Measurements from ENCODE around the gene MMRN1.

Gene MMRN1

DNA sequence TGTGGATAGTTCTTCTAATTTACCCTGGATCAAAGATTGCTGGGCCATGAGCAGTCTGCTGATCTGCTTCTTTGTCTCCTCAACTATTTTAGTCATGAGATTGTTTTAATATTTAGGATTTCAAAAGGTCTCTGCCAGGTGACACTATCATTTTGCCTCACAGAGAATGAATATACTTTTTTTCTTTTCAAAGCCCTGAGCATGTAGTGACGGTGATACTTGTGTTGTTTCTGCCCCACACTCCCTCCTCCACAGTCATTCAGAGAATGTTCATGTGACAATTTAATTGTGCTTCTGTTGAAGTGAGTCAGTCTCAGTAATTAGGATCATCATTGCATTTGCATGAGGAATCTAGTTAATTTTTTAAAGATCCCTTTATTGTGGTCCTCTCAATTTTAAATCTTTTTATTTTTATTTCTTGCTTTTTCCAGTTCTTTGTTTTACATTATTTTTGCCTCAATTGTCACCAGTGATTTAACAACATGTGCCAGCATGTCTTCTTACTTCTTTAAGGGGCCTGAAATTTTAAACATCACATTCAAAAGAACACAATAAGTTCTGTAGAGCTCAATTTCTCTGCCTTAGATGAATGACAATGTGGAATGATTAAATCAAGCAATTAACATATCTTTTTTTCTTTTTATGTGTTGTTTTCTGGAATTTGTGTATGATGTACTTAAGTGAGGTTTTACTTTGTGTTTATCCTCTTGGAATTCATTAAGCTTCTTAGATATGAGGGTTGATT, 12.3 kb downstream of the MMRN1 start:
- DNase-seq = peak in 2 of 56 donors; percentile 1 to 7

DNA sequence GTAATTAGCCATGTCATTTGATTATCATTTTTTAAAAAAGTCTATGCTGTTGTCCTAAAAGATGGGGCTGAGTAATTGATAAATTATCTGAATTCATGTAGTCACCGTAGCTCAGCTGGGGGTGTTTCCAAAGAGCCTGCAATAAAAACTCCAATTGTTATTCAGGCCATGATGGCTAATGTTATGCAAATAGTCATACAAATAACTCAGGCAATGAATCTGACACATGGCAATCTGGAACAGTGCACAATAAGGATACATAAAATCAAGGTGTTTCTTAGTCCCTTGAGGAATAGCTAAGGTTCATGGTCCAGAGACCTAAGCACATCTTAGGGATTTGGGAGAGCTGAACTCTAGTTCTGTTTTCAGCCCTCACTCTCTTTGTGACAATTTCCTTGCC, 15.2 kb downstream of the MMRN1 start:
- no peak for DNase-seq

DNA sequence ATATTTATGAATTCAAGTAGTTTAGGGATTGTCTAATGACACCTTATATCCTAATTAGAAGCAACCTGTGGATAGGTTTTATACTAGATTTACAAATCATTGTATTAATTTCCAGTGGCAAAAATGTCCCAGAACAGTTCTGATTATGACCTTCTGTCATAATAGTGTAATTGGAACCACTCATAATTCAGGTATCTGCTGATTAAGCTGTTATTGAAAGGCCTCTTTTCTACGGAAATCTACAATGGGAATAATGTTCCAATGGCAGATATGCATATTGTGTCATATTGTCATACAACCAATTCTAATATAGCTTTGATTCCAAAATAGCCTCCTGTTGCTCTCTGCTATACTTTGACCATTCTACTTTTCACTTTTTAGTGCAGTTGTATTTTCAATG, 19.0 kb downstream of the MMRN1 start:
- DNase-seq = no peak

DNA sequence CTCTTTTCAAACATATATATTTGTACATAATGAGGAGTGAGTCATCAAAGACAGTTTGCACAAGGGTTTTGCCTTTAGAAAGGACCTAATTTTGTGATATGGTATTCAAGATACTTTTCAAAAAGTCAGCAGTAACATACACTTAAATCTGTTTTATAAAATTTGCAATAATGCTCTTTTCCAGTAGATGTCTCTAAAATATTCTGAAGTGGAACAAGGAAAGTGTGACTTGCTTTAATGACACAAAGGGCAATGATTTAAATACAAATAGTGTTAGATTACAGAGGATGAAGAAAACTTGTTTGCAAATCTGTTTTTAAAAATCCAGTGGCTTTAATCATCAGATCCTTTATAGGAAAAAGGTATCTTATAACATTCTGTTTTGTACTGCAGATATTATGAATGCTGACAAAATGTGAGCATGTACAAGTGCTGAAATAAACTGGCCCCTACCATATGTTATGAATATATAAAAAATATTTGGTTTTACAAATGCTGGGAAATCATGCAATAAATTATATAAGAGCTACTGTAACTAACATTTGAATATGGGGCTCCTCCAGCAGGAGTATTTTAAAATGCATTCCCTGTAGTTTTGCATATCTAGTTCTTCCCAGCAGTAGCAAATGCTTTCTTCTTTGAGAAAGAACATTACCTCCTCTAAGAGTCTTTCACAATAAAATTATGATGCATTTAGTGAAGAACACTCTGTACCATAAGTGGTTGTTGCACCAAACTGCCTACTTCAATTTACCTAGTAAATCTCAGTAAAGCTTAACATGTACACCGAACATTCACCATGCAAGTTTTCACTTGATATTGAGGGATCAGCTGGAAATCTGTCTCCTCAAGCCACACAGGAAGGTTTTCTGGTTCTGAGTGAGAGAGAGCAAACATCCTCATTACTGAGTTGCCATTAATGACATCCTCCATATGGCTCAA, 20.2 kb downstream of the MMRN1 start:
- DNase-seq = no peak

DNA sequence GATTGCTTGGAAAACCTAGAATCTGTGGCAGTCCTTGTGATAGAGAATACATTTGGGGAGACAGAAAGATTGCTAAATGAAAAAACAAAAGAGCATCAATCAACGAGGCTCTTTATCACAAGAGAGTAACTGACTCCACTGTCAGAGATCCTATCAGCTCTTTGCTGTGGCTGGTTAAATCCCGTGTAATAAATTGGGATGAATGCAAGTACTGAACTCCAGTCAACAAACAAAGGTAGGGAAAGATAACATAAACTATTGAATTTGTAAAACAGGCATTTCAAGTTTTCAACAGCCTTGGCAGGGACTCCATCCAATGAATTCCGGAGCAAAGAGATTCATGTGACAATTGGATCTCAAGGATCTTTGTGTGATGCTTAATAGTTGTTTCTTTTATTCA, 21.3 kb downstream of the MMRN1 start:
- DNase-seq = no peak

DNA sequence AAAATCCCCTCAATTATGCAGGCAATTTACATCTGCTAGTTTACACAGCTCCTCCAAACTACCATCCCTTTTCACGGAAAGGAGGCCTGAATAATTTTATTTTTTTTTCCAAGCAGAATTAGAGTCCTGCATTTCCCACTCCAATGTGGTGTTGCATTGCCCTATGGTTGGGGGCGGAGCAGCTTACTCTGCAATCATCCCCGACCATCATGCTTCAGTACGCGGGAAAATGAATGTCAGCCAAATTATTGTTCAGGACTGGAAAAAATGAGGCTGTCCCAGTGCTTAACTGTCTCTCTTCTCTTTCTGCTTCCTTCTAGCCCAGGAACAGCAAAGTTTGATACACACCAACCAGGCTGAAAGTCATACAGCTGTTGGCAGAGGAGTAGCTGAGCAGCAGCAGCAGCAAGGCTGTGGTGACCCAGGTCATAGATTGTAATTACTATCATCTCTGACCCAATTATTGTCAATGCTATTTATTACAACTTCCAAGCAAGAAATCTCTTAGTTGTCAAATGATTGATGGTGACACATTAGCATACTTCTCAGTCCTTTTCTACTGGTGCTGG, 28.3 kb downstream of the MMRN1 start:
- DNase-seq = peak in 1 of 56 donors; percentile 0

DNA sequence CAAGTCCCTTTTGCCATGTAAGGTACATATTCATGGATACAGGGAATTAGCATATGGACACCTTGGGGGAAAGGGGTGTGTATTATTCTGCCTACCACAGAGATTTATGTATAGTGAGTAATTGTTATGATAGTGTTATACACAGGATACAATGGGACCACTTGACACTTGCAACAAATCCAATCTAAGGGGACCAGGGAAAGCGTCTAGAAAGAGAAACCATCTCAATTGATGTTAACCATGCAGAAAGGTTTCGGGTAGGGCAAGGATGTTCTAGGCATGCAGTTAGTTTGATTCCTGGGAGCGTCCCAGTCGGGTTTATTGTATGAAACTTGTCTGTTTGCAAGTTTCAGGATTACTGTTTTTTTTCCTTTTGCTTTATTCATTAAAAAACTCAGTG, 34.2 kb downstream of the MMRN1 start:
- no peak for DNase-seq

DNA sequence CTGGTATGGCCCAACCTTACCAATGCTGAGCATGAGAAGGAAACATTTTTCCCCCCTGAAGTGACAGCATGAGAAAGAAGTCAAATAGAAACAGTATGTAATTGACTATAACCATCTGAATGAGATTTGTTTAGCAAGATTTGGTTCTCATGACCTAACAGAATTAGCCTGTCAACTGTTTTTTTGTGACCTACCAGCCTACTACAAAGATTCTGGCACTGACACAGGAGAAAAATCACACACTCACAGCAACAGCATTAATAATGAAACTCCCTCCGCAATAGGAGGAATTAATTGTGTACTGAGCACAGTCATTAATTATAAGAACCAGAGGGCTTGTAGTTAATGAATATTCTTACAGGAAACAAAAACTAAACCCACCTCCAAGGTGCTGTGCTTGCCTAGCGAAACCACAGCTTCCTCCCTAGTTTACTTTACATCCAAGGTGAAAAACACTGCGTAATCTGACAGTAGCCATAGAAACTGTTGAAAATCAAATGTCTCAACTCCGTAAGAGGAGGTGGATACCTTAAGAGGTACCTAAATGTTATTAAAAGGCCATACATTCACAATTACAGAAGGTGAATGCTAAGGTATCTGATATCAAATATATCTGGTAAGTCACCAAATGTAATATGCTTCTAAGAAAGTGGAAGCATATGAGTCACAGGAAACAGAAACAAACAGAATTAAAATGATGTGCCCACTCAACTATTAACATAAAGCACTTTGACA, 34.9 kb downstream of the MMRN1 start:
- DNase-seq = no peak

DNA sequence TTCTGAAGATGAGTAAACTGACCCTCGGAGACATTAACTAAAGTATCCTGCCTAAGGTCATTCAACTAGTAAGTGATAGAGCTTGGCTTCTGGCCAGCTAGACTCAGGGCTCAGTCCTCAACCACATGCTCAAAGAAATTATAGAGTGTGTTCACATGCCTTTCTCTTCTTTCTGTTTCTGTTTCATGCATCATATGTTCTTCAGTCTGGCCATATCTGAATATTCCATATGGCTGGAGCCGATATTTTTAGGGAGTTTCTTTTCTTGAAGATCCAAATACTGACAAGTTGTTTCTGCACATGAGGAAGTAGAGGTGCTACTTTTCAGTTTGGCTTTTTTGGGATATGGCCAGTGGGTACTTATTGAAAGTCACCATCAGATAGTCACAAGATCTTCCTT, 44.9 kb downstream of the MMRN1 start:
- no peak for DNase-seq

DNA sequence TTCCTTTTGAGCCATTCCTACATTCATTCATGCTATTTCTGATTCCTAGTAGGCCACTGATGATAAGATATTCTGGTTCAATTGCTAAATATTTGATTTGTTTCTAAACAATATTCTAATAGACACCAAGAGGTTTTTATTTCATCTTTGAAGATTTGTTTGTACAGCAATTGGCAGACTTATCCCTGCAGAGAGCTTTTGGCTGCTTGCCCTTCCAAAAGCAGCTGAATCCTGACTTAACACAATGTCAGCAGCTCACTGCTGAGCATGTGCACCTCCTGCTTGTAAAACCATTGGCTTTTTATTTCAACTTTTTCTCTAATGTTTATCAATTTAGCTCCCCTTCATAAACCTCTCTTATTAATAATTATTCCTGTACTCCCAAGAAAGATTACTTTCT, 45.3 kb downstream of the MMRN1 start:
- peak in 3 of 56 donors; percentile 1 to 13 (median 3) for DNase-seq

DNA sequence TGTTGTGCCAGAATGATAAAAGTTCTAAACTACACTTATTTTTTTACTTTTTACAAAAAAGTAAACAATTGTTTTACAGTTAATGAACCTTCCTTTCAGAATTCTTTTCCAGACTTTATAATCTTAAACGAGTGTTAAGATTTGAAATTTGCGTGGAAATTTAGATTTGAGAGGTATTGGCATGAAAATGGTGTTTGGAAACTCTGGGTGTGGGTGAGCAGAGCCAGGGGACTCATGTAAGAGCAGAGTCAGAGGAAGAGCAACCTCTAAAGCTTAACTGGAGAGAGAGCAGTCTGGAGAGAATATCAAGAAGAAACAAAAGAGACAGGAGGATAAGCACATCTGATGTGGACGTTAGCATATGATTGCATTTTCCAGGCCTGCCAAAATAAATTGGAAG, 48.2 kb downstream of the MMRN1 start:
- no peak for DNase-seq

DNA sequence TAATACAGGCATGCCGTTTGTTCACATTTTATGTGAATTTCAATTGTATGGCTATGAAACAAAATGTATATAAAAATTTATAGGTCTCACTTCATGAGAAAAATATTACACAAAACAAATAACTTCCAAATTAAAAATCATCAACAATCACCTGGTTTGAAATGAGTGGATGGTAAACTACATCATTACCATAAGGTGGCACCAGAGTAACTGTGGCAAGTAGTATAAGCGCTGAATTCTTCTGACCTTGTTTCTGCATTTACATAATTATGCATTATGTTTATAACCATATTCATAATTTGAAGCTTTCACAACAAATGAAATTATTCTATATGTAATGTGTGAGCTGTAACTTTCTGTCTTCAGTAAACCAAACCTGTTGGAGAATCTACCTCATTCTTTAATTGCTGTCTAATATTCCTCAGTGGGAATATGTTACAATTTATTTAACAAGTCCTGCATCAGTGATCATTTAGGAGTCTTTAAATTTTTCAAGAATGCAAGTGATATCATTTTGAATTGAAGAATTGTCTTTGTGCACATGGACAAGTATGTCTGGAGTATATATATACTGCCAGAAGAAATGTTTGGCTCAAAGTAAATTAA, 55.2 kb downstream of the MMRN1 start:
- no peak for DNase-seq

DNA sequence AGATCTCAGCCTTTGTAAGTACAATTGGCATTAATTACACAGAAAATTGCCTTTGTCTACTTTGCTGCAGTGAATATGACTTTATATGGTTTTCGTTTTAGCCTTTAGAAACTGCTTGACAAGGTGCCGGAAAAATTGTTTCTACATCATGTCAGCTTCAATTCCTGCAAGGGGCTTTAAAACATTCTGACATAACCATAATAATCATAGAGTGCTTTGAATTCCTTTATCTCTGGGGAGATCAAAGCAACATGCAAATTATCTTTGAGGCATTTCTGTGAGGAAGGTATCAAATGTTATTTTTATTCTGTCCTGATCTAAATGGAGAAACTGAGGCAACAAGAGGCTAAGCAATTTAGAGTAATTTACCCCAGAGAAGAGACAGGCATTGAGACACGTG, 57.8 kb downstream of the MMRN1 start:
- DNase-seq = no peak

DNA sequence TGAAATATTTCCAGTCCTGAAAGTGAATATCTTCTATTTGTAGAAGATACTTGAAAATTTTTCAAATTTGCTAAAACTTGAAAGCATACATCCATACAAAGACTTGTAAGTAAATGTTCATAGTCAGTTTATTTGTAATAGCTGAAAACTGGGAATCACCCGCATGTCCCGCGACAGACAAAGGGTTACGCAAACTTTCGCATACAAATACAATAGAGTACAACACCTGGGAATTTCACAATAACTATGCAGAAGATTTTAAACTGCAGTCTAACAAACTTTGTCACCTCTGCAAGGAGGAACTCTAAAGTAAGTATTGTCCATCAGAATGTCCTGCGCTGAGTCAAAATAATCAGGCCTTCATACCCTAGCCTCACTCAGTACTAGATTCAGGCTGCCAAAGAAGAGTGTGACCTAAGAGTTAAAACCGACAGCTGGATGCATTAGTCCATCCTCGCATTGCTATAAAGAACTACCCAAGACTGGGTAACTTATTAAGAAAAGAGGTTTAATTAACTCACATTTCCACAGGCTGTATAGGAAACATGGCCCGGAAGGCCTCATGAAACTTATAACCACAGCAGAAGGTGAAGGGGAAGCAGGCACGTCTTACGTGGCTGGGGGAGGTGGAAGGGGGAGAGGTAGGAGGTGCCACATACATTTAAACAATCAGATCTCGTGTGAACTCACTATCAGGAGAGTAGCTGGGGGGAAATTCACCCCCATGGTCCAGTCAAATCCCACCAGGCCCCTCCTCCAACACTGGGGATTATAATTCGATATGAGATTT, 60.4 kb downstream of the MMRN1 start:
- DNase-seq = no peak

DNA sequence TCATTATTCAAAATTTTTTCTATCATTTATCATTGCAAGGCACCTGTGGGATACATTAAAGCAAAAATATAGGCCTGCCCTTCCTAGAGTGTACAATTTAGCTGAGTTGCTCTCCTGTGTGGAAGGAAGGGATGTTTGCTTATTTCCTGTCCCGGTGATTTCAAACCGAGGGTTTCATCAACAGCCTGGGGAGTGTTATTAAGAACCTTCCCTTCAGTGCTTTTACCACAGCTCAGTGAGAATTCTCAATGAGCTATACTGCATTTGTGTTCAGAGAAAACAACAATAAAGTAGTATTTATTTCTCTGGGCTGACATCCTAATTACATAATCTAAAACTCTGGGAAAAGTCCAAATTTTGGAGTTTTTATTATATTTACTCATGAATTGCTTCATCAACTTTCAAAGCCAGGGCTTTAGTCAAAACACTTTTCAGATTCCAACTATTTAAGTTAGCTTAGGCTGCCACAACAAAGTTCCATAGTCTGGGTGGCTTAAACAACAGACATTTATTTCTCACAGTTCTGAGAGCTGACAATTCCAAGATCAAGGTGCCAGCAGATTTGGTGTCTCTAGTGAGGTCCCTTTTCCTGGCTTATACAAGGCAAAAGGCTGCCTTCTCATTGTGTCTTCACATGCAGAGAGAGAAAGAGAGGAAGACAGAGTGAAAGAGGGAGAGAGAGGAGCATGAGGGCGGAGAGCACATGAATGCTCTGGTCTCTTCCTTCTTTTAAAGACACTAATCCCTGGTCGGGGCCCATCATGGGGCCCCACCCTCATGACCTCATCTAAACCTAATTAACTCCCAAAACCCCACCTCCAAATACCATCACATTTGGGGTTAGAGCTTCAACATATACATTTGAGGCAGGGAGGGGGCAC, 62.6 kb downstream of the MMRN1 start:
- no peak for DNase-seq

DNA sequence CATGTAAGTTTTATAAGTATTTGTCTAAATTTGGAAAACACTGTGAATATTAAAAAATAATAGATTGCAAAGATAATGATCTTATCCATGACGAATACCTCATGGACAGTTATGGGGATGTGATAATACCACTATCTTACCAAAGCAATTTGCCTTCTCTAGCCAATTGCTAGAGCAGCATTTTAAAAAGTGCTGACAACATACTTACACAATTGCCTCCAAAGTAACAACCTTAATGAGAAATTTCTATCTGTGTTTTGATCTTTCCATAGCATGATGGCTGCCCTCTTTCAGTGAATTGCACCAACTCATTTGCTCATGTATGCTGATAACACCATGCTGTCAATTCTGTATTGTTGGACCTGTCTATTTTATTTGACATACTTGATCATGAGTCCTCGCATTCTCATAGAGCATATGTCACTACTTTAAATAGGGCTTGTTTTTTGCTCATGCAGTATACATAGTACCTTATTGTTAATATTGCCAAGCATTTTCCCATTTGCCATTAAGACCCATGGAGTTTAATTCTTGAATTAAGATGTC, 87.2 kb downstream of the MMRN1 start:
- DNase-seq = no peak

DNA sequence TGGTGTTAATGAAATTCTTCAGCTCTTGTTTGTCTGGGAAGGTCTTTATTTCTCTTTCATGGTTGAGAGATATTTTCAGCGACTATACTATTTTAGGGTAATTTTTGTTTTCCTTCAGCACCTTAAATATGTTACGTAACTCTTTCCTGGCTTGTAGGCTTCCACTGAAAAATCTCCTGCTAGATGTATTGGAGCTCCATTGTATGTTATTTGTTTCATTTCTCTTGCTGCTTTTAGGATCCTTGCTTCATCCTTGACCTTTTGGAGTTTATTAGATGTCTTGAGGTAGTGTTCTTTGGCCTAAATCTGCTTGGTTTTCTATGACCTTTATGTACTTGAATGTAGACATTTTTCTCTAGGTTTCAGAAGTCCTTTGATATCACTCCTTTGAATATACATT, 93.6 kb downstream of the MMRN1 start:
- no peak for DNase-seq

DNA sequence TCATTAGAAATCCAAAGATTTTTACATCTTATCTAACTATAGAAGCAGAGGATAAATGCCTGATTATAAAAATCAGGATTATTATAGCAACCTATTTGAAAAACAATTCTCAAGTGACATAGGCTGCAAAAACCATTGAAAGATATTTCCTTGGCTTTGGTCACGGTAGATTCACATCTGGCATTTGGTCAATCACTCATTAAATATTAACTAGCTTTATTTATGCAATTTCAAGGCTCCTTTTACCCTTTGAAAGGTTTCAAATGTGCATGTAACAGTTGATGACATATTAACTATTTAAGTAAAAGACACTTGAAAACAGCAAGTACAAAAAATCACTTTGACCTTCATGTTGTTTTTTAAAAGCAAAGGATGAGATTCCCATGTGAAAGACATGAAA, 98.1 kb downstream of the MMRN1 start:
- no peak for DNase-seq
